Left ventricle myocardium inferior (tissue), 1 donor: ENCODE measurements around the gene NAP1L1. TPM values are rescaled to one million over a fixed set of nuclear protein-coding genes. Genes with fewer than 3 reads are reported as not detected.
"Not testable (repeated sequence)": the region's sequence is repeated elsewhere in the genome, so short reads cannot be mapped to it uniquely, and the experiment has no call there.

Source experiments
- DNase-seq: peaks from one replicate; pipeline ENCODE4 v3.0.0-alpha.2; 2020
- H3K27ac ChIP-seq: fragments of 200-600 bp; replicated peaks from 2 replicates; pipeline ENCODE4 v1.8.0; 2021
- H3K27me3 ChIP-seq: fragments of 200-600 bp; 2 replicates; pipeline ENCODE4 v1.8.0; 2021; ENCODE audit warnings: low read depth
- H3K36me3 ChIP-seq: fragments of 200-600 bp; 2 replicates; pipeline ENCODE4 v1.8.0; 2021
- H3K4me1 ChIP-seq: fragments of 200-600 bp; 2 replicates; pipeline ENCODE4 v1.8.0; 2021
- H3K4me3 ChIP-seq: fragments of 200-600 bp; 2 replicates; pipeline ENCODE4 v1.8.0; 2021; ENCODE audit warnings: mild to moderate bottlenecking, moderate library complexity
- H3K9me3 ChIP-seq: fragments of 200-600 bp; replicated peaks from 2 replicates; pipeline ENCODE4 v1.8.0; 2021
- CTCF ChIP-seq: fragments of 200-600 bp; IDR thresholded peaks from 2 replicates; pipeline ENCODE4 v1.8.0; 2021; ENCODE audit warnings: antibody characterized with exemption, mild to moderate bottlenecking, borderline replicate concordance
- intact Hi-C: fragments of 100-400 bp; cut with micrococcal nuclease; formaldehyde crosslinking; loops from one replicate; pipeline ENCODE4 v1.11.0; 2022
- total RNA-seq: library from RNA; stranded (reverse); fragmentation: NEBNext Ultra II Directional; extraction: Animal tissue kit (Norgen Biotek cat#: 25700); gene quantifications from one replicate; pipeline ENCODE4 v1.2.1, GENCODE V29; 2021
- donor health status: DM: no; HTN: yes; CAD: no; lungs with severe emphysema.

Gene NAP1L1
- total RNA-seq, 1 donor from 2014 or later, result 256 TPM

GRCh38 chr12:75991753-75992152, 92.7 kb downstream of the NAP1L1 start:
- H3K36me3 ChIP-seq, result no peaks in the 10 kb centered on the region
- no peak for DNase-seq
- no peak overlapping the region for H3K4me3 ChIP-seq
- TF ChIP-seq CTCF, result no peak
- H3K27me3 ChIP-seq, result no peaks in the 10 kb centered on the region
- intact Hi-C loops, result no loop called here
- H3K9me3 ChIP-seq, result peaks cover 11% of the 10 kb centered on the region
- H3K4me1 ChIP-seq, result peaks cover 3% of the 10 kb centered on the region
- H3K27ac ChIP-seq, result no peak overlapping the region

GRCh38 chr12:75990189-75990912, 94.1 kb downstream of the NAP1L1 start:
- Histone ChIP-seq H3K4me1 (no peaks in the 10 kb centered on the region), H3K9me3 (peaks cover 11% of the 10 kb centered on the region), H3K4me3 (no peak overlapping the region), H3K36me3 (no peaks in the 10 kb centered on the region), H3K27ac (no peak overlapping the region), H3K27me3 (no peaks in the 10 kb centered on the region)
- DNase-seq, result no peak
- TF ChIP-seq CTCF, result no peak
- intact Hi-C loops, result no loop called here

- H3K4me3 ChIP-seq, H3K27ac ChIP-seq, H3K36me3 ChIP-seq, DNase-seq, H3K27me3 ChIP-seq, intact Hi-C loops: not testable (repeated sequence)
- H3K9me3 ChIP-seq, result peaks cover 11% of the 10 kb centered on the region
- peaks cover 11% of the 10 kb centered on the region for H3K4me1 ChIP-seq
Observed at GRCh38 chr12:75987709-75988108, 96.8 kb downstream of the NAP1L1 start.

Other genes starting within 250 kb of the NAP1L1 start
- 22.8 TPM for gene PHLDA1, start 52.9 kb downstream of the NAP1L1 start, total RNA-seq